ENCODE data around the gene FAM83G. TPM values are rescaled to one million over a fixed set of nuclear protein-coding genes. Genes with fewer than 3 reads are reported as not detected.
"Not testable (repeated sequence)": the region's sequence is repeated elsewhere in the genome, so short reads cannot be mapped to it uniquely, and the experiment has no call there.

FAM83G gene
- total RNA-seq, 1 donor from 2014 or later, result 12.9 TPM

GRCh38 chr17:18928628-18929125 is 75.9 kb downstream of the FAM83G start:
- H3K27ac ChIP-seq (ENCODE audit: low read depth, low read length), result no peak overlapping the region
- no peaks in the 10 kb centered on the region for H3K4me1 ChIP-seq (ENCODE audit: insufficient read depth, low read length)
- H4K20me1 ChIP-seq (ENCODE audit: insufficient read depth, low read length), result peaks cover 4% of the 10 kb centered on the region
- Mint-ChIP-seq H3K27me3 (ENCODE audit: low read depth, unreplicated experiment) (no peaks in the 10 kb centered on the region), H3K36me3 (ENCODE audit: low read depth, unreplicated experiment) (peaks cover 34% of the 10 kb centered on the region), H3K4me1 (ENCODE audit: low read depth, unreplicated experiment) (no peaks in the 10 kb centered on the region), H3K9me3 (ENCODE audit: unreplicated experiment) (no peaks in the 10 kb centered on the region), H3K27ac (ENCODE audit: unreplicated experiment) (no peak overlapping the region), H3K4me3 (ENCODE audit: unreplicated experiment) (no peak overlapping the region)
- DNase-seq (ENCODE audit: low read depth) (no peak), FAIRE-seq (no peak)
- no peaks in the 10 kb centered on the region for H3K9me3 ChIP-seq (ENCODE audit: insufficient read depth, low read depth, low read length)
- peaks cover 10% of the 10 kb centered on the region for H3K36me3 ChIP-seq (ENCODE audit: insufficient read depth, low read length)
- no peak overlapping the region for H3K4me3 ChIP-seq (ENCODE audit: insufficient read depth, low read depth, low read length)
- H3K4me2 ChIP-seq (ENCODE audit: low read length), result no peak overlapping the region
- H3K27me3 ChIP-seq (ENCODE audit: insufficient read depth, low read length), result no peaks in the 10 kb centered on the region
- H2AFZ ChIP-seq (ENCODE audit: low read depth, low read length), result no peak overlapping the region
- H3K79me2 ChIP-seq (ENCODE audit: insufficient read depth, low read length), result peaks cover 5% of the 10 kb centered on the region
- no peak overlapping the region for H3K9ac ChIP-seq (ENCODE audit: low read length)
- no peak for TF ChIP-seq EZH2 (IDR thresholded peaks at IDR 0.05; ENCODE audit: insufficient read depth, low read length)

- peaks cover 15% of the 10 kb centered on the region for H3K4me1 ChIP-seq (ENCODE audit: insufficient read depth, low read length)
- no peak overlapping the region for H3K9ac ChIP-seq (ENCODE audit: low read length)
- TF ChIP-seq CTCF (IDR thresholded peaks at IDR 0.05; ENCODE audit: insufficient read depth, low read depth, low read length) (no peak), EZH2 (IDR thresholded peaks at IDR 0.05; ENCODE audit: insufficient read depth, low read length) (no peak)
- Mint-ChIP-seq H3K27me3 (ENCODE audit: low read depth, unreplicated experiment) (no peaks in the 10 kb centered on the region), H3K4me3 (ENCODE audit: unreplicated experiment) (no peak overlapping the region), H3K36me3 (ENCODE audit: low read depth, unreplicated experiment) (peaks cover 25% of the 10 kb centered on the region), H3K9me3 (ENCODE audit: unreplicated experiment) (no peaks in the 10 kb centered on the region), H3K27ac (ENCODE audit: unreplicated experiment) (no peak overlapping the region), H3K4me1 (ENCODE audit: low read depth, unreplicated experiment) (peaks cover 17% of the 10 kb centered on the region)
- FAIRE-seq, result no peak
- H3K27ac ChIP-seq (ENCODE audit: low read depth, low read length), result no peak overlapping the region
- no peak for DNase-seq (ENCODE audit: low read depth)
- peaks cover 7% of the 10 kb centered on the region for H4K20me1 ChIP-seq (ENCODE audit: insufficient read depth, low read length)
- no peaks in the 10 kb centered on the region for H3K9me3 ChIP-seq (ENCODE audit: insufficient read depth, low read depth, low read length)
- no peak overlapping the region for H3K4me2 ChIP-seq (ENCODE audit: low read length)
- H3K79me2 ChIP-seq (ENCODE audit: insufficient read depth, low read length), result peaks cover 10% of the 10 kb centered on the region
- no peak overlapping the region for H3K4me3 ChIP-seq (ENCODE audit: insufficient read depth, low read depth, low read length)
- no peaks in the 10 kb centered on the region for H3K27me3 ChIP-seq (ENCODE audit: insufficient read depth, low read length)
- peaks cover 4% of the 10 kb centered on the region for H3K36me3 ChIP-seq (ENCODE audit: insufficient read depth, low read length)
- no peak overlapping the region for H2AFZ ChIP-seq (ENCODE audit: low read depth, low read length)
Observed at GRCh38 chr17:18925187-18925586, 79.4 kb downstream of the FAM83G start.

GRCh38 chr17:18922596-18922995 is 82.0 kb downstream of the FAM83G start:
- peaks cover 17% of the 10 kb centered on the region for H3K4me1 Mint-ChIP-seq (ENCODE audit: low read depth, unreplicated experiment)
- not testable (repeated sequence) for H3K9ac ChIP-seq (ENCODE audit: low read length); H3K9me3 Mint-ChIP-seq (ENCODE audit: unreplicated experiment); DNase-seq (ENCODE audit: low read depth); H3K27me3 ChIP-seq (ENCODE audit: insufficient read depth, low read length); FAIRE-seq; H3K27ac ChIP-seq (ENCODE audit: low read depth, low read length); H3K4me3 ChIP-seq (ENCODE audit: insufficient read depth, low read depth, low read length); H3K36me3 ChIP-seq (ENCODE audit: insufficient read depth, low read length); H3K9me3 ChIP-seq (ENCODE audit: insufficient read depth, low read depth, low read length); H3K27me3 Mint-ChIP-seq (ENCODE audit: low read depth, unreplicated experiment); H3K4me3 Mint-ChIP-seq (ENCODE audit: unreplicated experiment); H2AFZ ChIP-seq (ENCODE audit: low read depth, low read length); H3K27ac Mint-ChIP-seq (ENCODE audit: unreplicated experiment); H3K79me2 ChIP-seq (ENCODE audit: insufficient read depth, low read length)
- peak overlapping the region; percentile 53 for H3K4me2 ChIP-seq (ENCODE audit: low read length)
- H4K20me1 ChIP-seq (ENCODE audit: insufficient read depth, low read length), result peaks cover 16% of the 10 kb centered on the region
- peaks cover 15% of the 10 kb centered on the region for H3K4me1 ChIP-seq (ENCODE audit: insufficient read depth, low read length)
- peaks cover 19% of the 10 kb centered on the region for H3K36me3 Mint-ChIP-seq (ENCODE audit: low read depth, unreplicated experiment)

Data from astrocyte (in vitro differentiated cells and primary cell).